GM13976 (cell line): ENCODE results near the gene ZNF317.

Experiments used
- DNase-seq: peaks from one replicate; pipeline ENCODE4 v3.0.0; 2012; ENCODE audit warnings: low spot score
- in situ Hi-C: fragments of 300-500 bp; cut with MboI; formaldehyde crosslinking; loops from one replicate; pipeline ENCODE4 v1.12.0; 2022; ENCODE audit warnings: low sequenced_read_pairs, mixed read lengths, inconsistent platforms; ENCODE audit not compliant: unreplicated experiment
- TF ChIP-seq, protein P1 (sequence below): IDR thresholded peaks from 2 replicates; pipeline ENCODE4 v1.5.1; 2012; ENCODE audit warnings: borderline replicate concordance, mild to moderate bottlenecking; ENCODE audit not compliant: insufficient read depth; ENCODE audit errors: extremely low read depth, missing control alignments, control extremely low read depth

Gene ZNF317

DNA sequence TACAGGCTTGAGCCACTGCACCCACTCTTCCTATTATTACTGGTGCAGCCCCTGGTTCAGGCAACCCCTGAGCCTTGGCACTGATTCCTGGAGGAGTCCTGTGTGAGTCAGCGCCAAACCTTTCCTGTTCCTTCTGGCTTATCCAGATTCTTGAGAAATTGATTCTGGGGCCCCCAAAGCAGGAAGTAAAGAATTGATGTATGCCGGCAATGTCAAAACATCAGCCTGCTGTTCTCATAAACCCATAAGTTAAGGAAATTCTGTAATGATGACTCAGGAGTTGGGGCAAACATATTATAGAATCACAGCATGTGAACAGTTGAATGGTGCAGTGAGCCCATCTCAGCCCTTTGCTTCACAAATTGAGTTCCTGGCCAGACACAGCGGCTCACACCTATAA is 12.0 kb upstream of the ZNF317 start:
- no peak for DNase-seq
- in situ Hi-C loops, result no loop called here
- TF ChIP-seq, protein P1, sequence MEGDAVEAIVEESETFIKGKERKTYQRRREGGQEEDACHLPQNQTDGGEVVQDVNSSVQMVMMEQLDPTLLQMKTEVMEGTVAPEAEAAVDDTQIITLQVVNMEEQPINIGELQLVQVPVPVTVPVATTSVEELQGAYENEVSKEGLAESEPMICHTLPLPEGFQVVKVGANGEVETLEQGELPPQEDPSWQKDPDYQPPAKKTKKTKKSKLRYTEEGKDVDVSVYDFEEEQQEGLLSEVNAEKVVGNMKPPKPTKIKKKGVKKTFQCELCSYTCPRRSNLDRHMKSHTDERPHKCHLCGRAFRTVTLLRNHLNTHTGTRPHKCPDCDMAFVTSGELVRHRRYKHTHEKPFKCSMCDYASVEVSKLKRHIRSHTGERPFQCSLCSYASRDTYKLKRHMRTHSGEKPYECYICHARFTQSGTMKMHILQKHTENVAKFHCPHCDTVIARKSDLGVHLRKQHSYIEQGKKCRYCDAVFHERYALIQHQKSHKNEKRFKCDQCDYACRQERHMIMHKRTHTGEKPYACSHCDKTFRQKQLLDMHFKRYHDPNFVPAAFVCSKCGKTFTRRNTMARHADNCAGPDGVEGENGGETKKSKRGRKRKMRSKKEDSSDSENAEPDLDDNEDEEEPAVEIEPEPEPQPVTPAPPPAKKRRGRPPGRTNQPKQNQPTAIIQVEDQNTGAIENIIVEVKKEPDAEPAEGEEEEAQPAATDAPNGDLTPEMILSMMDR, result no peak

DNA sequence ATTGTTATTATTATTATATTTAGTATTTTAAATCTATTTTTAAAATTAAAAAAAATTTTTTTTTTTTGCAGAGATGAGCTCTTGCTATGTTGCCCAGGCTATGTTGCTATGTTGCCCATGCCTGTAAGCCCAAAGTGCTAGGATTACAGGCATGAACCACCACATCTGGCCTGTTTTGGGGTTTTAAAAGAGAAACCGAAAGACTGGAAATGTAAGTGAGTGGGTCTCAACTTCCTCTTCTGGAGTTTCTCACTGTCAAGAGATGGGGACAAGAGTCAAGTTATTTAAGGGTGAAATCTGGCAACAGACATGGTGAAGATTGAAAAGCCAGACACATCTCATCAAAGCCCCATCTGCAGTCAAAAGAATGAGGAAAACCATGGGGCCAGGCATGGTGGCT is 9.2 kb upstream of the ZNF317 start:
- TF ChIP-seq, protein P1, result no peak
- in situ Hi-C loops, result loop anchor here (10.0 kb wide), 1 partner anchor 664 kb away; no protein-coding TSS in a partner anchor
- no peak for DNase-seq

DNA sequence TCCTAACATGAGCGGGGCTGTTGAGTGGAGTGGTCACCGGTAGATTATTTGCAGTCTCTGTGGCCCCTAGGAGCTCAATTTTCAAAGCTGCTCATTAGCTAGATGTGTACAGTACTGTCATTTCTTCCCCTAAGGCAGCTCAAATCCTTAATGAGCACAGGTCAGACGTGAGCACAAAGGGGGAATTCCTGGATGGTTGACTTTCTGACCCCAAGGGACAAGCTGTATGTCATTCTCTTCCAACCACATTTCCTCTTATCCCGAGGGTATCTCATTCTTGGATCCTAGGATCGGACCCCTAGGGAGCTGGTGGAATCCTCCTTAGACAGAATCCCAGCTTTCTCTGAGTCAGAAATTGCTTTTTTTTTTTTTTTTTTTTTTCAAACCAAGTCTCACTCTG is 7.8 kb upstream of the ZNF317 start:
- DNase-seq, result no peak
- TF ChIP-seq, protein P1, result no peak
- in situ Hi-C loops, result loop anchor here (10.0 kb wide), 1 partner anchor 662 kb away; no protein-coding TSS in a partner anchor

DNA sequence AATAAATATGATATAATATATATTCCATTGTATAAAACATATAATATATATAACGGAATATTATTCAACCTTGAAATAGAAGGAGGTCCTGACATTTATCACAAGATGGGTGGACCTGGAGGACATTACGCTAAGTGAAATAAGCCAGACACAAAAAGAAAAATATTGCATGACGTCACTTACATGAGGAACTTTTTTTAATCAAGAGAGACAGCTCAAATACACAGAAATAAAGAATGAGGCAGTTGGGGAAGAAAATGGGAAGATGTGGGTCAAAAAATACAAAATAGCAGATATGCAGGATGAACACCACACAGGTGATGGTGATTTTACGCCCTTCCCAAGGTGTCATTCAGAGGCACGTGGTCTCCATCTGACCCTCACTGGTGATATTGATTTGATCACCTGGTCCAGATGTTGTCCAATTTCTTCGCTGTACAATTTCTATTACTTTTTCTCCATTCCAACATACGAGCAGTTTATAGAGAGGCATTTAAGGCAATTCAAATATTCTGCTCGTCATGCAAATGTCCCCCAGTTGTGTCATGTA is 513 bp upstream of the ZNF317 start:
- DNase-seq, result no peak
- in situ Hi-C loops, result loop anchor here (10.0 kb wide), 1 partner anchor 655 kb away; no protein-coding TSS in a partner anchor
- TF ChIP-seq, protein P1, result no peak

DNA sequence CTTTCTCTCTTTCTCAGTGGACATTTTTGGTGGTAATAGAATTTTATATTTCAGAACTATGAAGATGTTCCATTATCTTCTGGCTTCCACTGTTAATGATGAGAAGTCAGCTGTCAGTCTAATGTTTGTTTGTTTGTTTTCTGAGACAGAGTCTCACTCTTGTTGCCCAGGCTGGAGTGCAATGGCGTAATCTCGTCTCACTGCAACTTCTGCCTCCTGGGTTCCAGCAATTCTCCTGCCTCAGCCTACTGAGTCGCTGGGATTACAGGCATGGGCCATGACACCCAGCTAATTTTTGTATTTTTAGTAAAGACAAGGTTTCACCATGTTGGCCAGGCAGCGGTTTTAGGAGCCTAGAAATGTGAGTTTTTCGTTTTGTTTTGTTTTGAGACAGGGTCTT is 4.7 kb downstream of the ZNF317 start:
- TF ChIP-seq, protein P1, result no peak
- DNase-seq, result no peak
- in situ Hi-C loops, result no loop called here

DNA sequence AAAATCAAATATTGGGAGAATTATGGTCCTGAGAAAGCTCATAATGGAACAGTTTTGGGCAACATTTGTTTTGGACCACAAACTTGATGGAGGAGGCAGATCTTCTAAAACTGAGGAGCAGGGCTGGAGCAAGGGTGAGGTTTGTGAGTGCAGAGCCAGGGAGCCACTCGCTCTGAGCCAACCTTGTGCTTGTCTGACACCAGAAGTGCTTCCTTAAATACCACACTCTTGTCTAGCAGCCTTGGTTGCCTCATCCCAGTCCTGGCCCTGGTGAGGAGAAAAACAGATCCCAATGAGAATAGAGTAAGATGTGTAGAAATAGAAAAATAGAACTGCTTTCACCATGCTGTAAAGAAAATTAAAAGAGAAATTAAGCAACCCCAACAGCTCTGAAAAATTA is 6.7 kb downstream of the ZNF317 start:
- in situ Hi-C loops, result no loop called here
- no peak for DNase-seq
- TF ChIP-seq, protein P1, result no peak
